Spleen (tissue), 7 donors: ENCODE data around the gene GNG7.
"Not testable (repeated sequence)": the region's sequence is repeated elsewhere in the genome, so short reads cannot be mapped to it uniquely, and the experiment has no call there.

Experiments
- POLR2A ChIP-seq, 3 donors: fragments of 450-650 bp; IDR thresholded peaks; one replicate each; pipeline ENCODE4 v1.5.1; 2017; ENCODE audit warnings: antibody characterized with exemption in 3 of 3, mild to moderate bottlenecking in 1 of 3
- POLR2AphosphoS5 ChIP-seq, 3 donors: sonication (generic); formaldehyde crosslinking; IDR thresholded peaks; one replicate each; pipeline ENCODE4 v1.5.1; 2017; ENCODE audit warnings: antibody characterized with exemption in 3 of 3
- TF ChIP-seq, protein P1 (sequence below), 11 experiments: fragments of 200-600 bp in 7 of 11; fragments of 450-650 bp in 4 of 11; sonication (generic) in 4 of 11; IDR thresholded peaks in 8 of 11; conservative IDR thresholded peaks in 3 of 11; 1 replicate in 7 of 11; 2 replicates in 4 of 11; pipeline versions ENCODE4 v1.4.0 to v1.8.0; 2016 to 2021; ENCODE audit warnings: antibody characterized with exemption in 11 of 11, inconsistent platforms in 4 of 11, mild to moderate bottlenecking in 1 of 11
- donor health status: DM: no; HTN: no; CAD: no; lungs with moderate emphysema.
- donor health status: DM: no; HTN: no; CAD: no.
- donor health status: DM: no; HTN: no; CAD: no.

DNA sequence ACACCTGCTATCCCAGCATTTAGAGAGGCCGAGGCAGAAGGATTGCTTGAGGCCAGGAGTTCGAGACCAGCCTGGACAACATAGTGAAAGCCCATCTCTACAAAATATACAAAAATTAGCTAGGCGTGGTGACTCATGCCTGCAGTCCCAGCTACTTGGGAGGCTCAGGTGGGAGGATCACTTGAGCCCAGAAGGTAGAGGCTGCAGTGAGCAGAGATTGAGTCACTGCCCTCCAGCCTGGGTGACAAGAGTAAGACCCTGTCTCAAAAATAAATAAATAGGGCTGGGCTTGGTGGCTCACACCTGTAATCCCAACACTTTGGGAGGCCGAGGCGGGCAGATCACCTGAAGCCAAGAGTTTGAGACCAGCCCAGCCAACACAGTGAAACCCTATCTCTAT is 238.8 kb downstream of the GNG7 start:
- TF ChIP-seq, protein P1, sequence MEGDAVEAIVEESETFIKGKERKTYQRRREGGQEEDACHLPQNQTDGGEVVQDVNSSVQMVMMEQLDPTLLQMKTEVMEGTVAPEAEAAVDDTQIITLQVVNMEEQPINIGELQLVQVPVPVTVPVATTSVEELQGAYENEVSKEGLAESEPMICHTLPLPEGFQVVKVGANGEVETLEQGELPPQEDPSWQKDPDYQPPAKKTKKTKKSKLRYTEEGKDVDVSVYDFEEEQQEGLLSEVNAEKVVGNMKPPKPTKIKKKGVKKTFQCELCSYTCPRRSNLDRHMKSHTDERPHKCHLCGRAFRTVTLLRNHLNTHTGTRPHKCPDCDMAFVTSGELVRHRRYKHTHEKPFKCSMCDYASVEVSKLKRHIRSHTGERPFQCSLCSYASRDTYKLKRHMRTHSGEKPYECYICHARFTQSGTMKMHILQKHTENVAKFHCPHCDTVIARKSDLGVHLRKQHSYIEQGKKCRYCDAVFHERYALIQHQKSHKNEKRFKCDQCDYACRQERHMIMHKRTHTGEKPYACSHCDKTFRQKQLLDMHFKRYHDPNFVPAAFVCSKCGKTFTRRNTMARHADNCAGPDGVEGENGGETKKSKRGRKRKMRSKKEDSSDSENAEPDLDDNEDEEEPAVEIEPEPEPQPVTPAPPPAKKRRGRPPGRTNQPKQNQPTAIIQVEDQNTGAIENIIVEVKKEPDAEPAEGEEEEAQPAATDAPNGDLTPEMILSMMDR (IDR thresholded peaks at IDR 0.05 in 8 of 11, conservative IDR thresholded peaks at IDR 0.05 in 3 of 11) = not testable (repeated sequence)
- TF ChIP-seq POLR2AphosphoS5, POLR2A (IDR thresholded peaks at IDR 0.05): not testable (repeated sequence)
